HepG2 (cell line): ENCODE results near the gene DICER1. TPM values are rescaled to one million over a fixed set of nuclear protein-coding genes. Genes with fewer than 3 reads are reported as not detected.

ENCODE experiments used
- ATAC-seq: fragments of 200-7000 bp; cut with Tn5 transposase; 3 replicates; pipeline ENCODE4 v1.9.1; 2020; ENCODE audit warnings: mild to moderate bottlenecking, moderate library complexity
- BruUV-seq: library from RNA; stranded (reverse); fragments of 400-500 nt; replicated peaks from 2 replicates; lab custom pipeline; 2021; lab: Mats Ljungman, UMichigan
- CTCF ChIA-PET: fragments of 300-600 bp; formaldehyde crosslinking; extraction: SDS; loops from one replicate; lab custom pipeline; 2021; ENCODE audit warnings: low total read pairs, inconsistent platforms, low intra/inter-chr PET ratio; lab: Yijun Ruan, JAX
- POLR2A ChIA-PET: fragments of 350-600 bp; sonication (Branson Sonifier 250); formaldehyde crosslinking; loops from one replicate; lab custom pipeline; 2020; ENCODE audit warnings: antibody characterized with exemption, inconsistent platforms; lab: Yijun Ruan, JAX
- DNase-seq: peaks from one replicate; pipeline ENCODE4 v3.0.0-alpha.2; 2015; ENCODE audit warnings: low spot score
- FAIRE-seq: peaks from 3 replicates; lab custom pipeline; 2011; peaks lifted over from hg19 to GRCh38; lab: Jason Lieb, UNC
- H2AFZ ChIP-seq: one replicate; pipeline ENCODE4 v1.6.1; 2011; ENCODE audit warnings: low read length, inconsistent platforms
- H3K27ac ChIP-seq: fragments of 300-600 bp; 3 replicates; pipeline ENCODE4 v1.8.0; 2011; ENCODE audit warnings: mixed run types, mild to moderate bottlenecking, mixed read lengths, low read length, inconsistent platforms; ENCODE audit not compliant: insufficient read depth; ENCODE audit errors: extremely low read length
- H3K27me3 ChIP-seq, 2 experiments: fragments of 200-600 bp in 1 of 2; 2 replicates in 1 of 2; 3 replicates in 1 of 2; pipeline versions ENCODE4 v1.6.0 to v1.8.0; 2011; ENCODE audit warnings: low read length in 2 of 2, mild to moderate bottlenecking in 2 of 2, moderate library complexity in 2 of 2, inconsistent platforms in 1 of 2; ENCODE audit not compliant: insufficient read depth in 2 of 2, control insufficient read depth in 1 of 2
- H3K36me3 ChIP-seq, 2 experiments: fragments of 200-600 bp in 1 of 2; replicated peaks in 1 of 2; 2 replicates in 1 of 2; 3 replicates in 1 of 2; pipeline versions ENCODE4 v1.5.1 to v1.8.0; 2011; ENCODE audit warnings: low read length in 2 of 2, inconsistent platforms in 1 of 2; ENCODE audit not compliant: insufficient read depth in 2 of 2, control insufficient read depth in 1 of 2
- H3K4me1 ChIP-seq: 2 replicates; pipeline ENCODE4 v1.5.1; 2012; ENCODE audit warnings: low read length, inconsistent platforms; ENCODE audit not compliant: insufficient read depth
- H3K4me2 ChIP-seq: 2 replicates; pipeline ENCODE4 v1.6.0; 2011; ENCODE audit warnings: low read depth, low read length, inconsistent platforms
- H3K4me3 ChIP-seq, 3 experiments: fragments of 200-600 bp in 1 of 3; sonication (generic), shearing (Covaris generic) in 1 of 3; replicated peaks in 1 of 3; 2 replicates each; pipeline ENCODE4 v1.5.1; 2011 to 2016; ENCODE audit warnings: low read length in 3 of 3, inconsistent platforms in 2 of 3, low read depth in 2 of 3, mild to moderate bottlenecking in 2 of 3, control low read depth in 1 of 3, mixed read lengths in 1 of 3; ENCODE audit not compliant: insufficient read depth in 1 of 3
- H3K79me2 ChIP-seq: one replicate; pipeline ENCODE4 v1.6.1; 2011; ENCODE audit warnings: low read length, inconsistent platforms; ENCODE audit not compliant: insufficient read depth
- H3K9ac ChIP-seq: 2 replicates; pipeline ENCODE4 v1.6.0; 2011; ENCODE audit warnings: mild to moderate bottlenecking, low read depth, low read length, inconsistent platforms; ENCODE audit not compliant: insufficient read depth
- H3K9me3 ChIP-seq: 2 replicates; pipeline ENCODE4 v1.5.1; 2012; ENCODE audit warnings: mild to moderate bottlenecking, low read length
- H4K20me1 ChIP-seq: 2 replicates; pipeline ENCODE4 v1.6.0; 2011; ENCODE audit warnings: inconsistent platforms, mild to moderate bottlenecking, low read length, moderate library complexity; ENCODE audit not compliant: insufficient read depth
- SMAD1 ChIP-seq: sonication (generic); formaldehyde crosslinking; IDR thresholded peaks from 2 replicates; pipeline ENCODE4 v1.4.0; 2020; ENCODE audit warnings: missing genetic modification reagents, low read depth, mild to moderate bottlenecking, borderline replicate concordance
- SSRP1 ChIP-seq: IDR thresholded peaks from 2 replicates; pipeline ENCODE4 v1.6.1; 2016; ENCODE audit warnings: control low read depth
- ZMAT3 ChIP-seq: sonication (generic); formaldehyde crosslinking; conservative IDR thresholded peaks from 2 replicates; pipeline ENCODE4 v1.7.0; 2021; ENCODE audit warnings: missing genetic modification reagents
- ZNF543 ChIP-seq: sonication (generic); formaldehyde crosslinking; IDR thresholded peaks from 2 replicates; pipeline ENCODE4 v1.4.0; 2020; ENCODE audit warnings: mild to moderate bottlenecking, missing genetic modification reagents
- ZNF574 ChIP-seq: sonication (generic); formaldehyde crosslinking; IDR thresholded peaks from 2 replicates; pipeline ENCODE4 v1.4.0; 2020; ENCODE audit warnings: missing genetic modification reagents
- ZNF710 ChIP-seq: sonication (generic); formaldehyde crosslinking; IDR thresholded peaks from 2 replicates; pipeline ENCODE4 v1.5.0; 2020; ENCODE audit warnings: mild to moderate bottlenecking, missing genetic modification reagents, borderline replicate concordance
- WGBS: methylation state at CpG from one replicate; pipeline ENCODE4 v1.1.6; 2017; ENCODE audit warnings: low lambda C conversion rate; 5-methylcytosine and 5-hydroxymethylcytosine counted together
- in situ Hi-C: cut with HindIII; loops from 2 replicates; pipeline ENCODE4 v1.10.0; 2017; ENCODE audit warnings: low pct_unique_long_range_greater_than_20kb; ENCODE audit not compliant: extremely low pct_ligation_motif_present
- intact Hi-C: fragments of 100-400 bp; cut with micrococcal nuclease; formaldehyde crosslinking; loops from one replicate; pipeline ENCODE4 v1.10.0; 2022; ENCODE audit not compliant: unreplicated experiment
- polyA plus RNA-seq, 8 experiments: library from polyadenylated mRNA; depleted of rRNA in 3 of 8; stranded (reverse) in 7 of 8; unstranded in 1 of 8; fragments of >200 nt; fragmentation: Illumina TruSeq in 4 of 8; extraction: Trizol in 4 of 8; gene quantifications; 2 replicates each; pipeline versions ENCODE4 v1.2.1 to v1.2.3, GENCODE V29; 2011 to 2016; ENCODE audit warnings: low read depth in 4 of 8, missing spikeins in 1 of 8, mixed read lengths in 1 of 8; ENCODE audit not compliant: insufficient read depth in 1 of 8
- total RNA-seq, 5 experiments: library from RNA; depleted of rRNA; stranded (reverse); fragments of >200 nt; fragmentation: Illumina TruSeq; extraction: Trizol; gene quantifications; 2 replicates each; pipeline ENCODE4 v1.2.3, GENCODE V29; 2016; ENCODE audit warnings: low read depth in 1 of 5

The DICER1 gene
- total and polyA plus RNA-seq, 2 of the 13 experiments (the other 11 are each of a cell fraction or from before 2014, with no cell fraction given) = 31.8 to 61.9 TPM

GRCh38 chr14:95047754-95048153, 109.6 kb downstream of the DICER1 start:
- H3K9me3 ChIP-seq = no peaks in the 10 kb centered on the region
- DNase-seq = no peak
- no peak overlapping the region for H3K4me3 ChIP-seq
- 46% methylated on average over 6 of the region's 7 CpGs for WGBS
- no peaks in the 10 kb centered on the region for H3K36me3 ChIP-seq
- no peaks in the 10 kb centered on the region for H3K79me2 ChIP-seq
- FAIRE-seq = no peak
- H3K27ac ChIP-seq = no peak overlapping the region
- in situ Hi-C loops = no loop called here
- no peaks in the 10 kb centered on the region for H3K4me1 ChIP-seq
- ATAC-seq = no peak
- H3K27me3 ChIP-seq = peaks cover 12 to 77% of the 10 kb centered on the region in 2 experiments
- H3K4me2 ChIP-seq = no peak overlapping the region
- no peak overlapping the region for H3K9ac ChIP-seq
- no peaks in the 10 kb centered on the region for H4K20me1 ChIP-seq
- no peak for TF ChIP-seq ZNF710 (CRISPR knock-in tag)
- TF ChIP-seq ZNF543 = no peak
- TF ChIP-seq SSRP1 (CRISPR knock-in tag) = no peak
- TF ChIP-seq SMAD1 (CRISPR knock-in tag) = no peak
- no peak for TF ChIP-seq ZNF574 (CRISPR knock-in tag)
- TF ChIP-seq ZMAT3 (CRISPR knock-in tag) = no peak
- ChIA-PET POLR2A (no interaction called here), CTCF (no interaction called here)
- intact Hi-C loops = no loop called here
- BruUV-seq = no TSS peak
- H2AFZ ChIP-seq = no peak overlapping the region
